GM21528 (cell line): ENCODE data around the gene KRTAP10-1.

ENCODE experiments used
- ATAC-seq: cut with Tn5 transposase; IDR thresholded peaks from one replicate; pipeline ENCODE4 v1.9.1; 2021; ENCODE audit warnings: mild to moderate bottlenecking, moderate library complexity; ENCODE audit not compliant: unreplicated experiment, low FRiP score

Gene KRTAP10-1

GRCh38 chr21:44519346-44520325, 20.4 kb downstream of the KRTAP10-1 start:
- no peak for ATAC-seq

- no peak for ATAC-seq
Measured at GRCh38 chr21:44518686-44519085, 21.3 kb downstream of the KRTAP10-1 start.

- no peak for ATAC-seq
Measured at GRCh38 chr21:44517175-44517899, 22.7 kb downstream of the KRTAP10-1 start.

- no peak for ATAC-seq
Measured at GRCh38 chr21:44516828-44517174, 23.2 kb downstream of the KRTAP10-1 start.

- no peak for ATAC-seq
Measured at GRCh38 chr21:44516342-44516741, 23.7 kb downstream of the KRTAP10-1 start.

GRCh38 chr21:44515359-44516165, 24.4 kb downstream of the KRTAP10-1 start:
- no peak for ATAC-seq

GRCh38 chr21:44514746-44515358, 25.1 kb downstream of the KRTAP10-1 start:
- no peak for ATAC-seq

- ATAC-seq: no peak
Measured at GRCh38 chr21:44514218-44514520, 25.8 kb downstream of the KRTAP10-1 start.

- no peak for ATAC-seq
Measured at GRCh38 chr21:44513389-44514217, 26.4 kb downstream of the KRTAP10-1 start.

- no peak for ATAC-seq
Measured at GRCh38 chr21:44512496-44513388, 27.3 kb downstream of the KRTAP10-1 start.

- ATAC-seq: no peak
Measured at GRCh38 chr21:44511938-44512275, 28.1 kb downstream of the KRTAP10-1 start.

GRCh38 chr21:44511219-44511937, 28.6 kb downstream of the KRTAP10-1 start:
- no peak for ATAC-seq

GRCh38 chr21:44510508-44511218, 29.3 kb downstream of the KRTAP10-1 start:
- ATAC-seq: no peak

GRCh38 chr21:44510109-44510507, 29.9 kb downstream of the KRTAP10-1 start:
- no peak for ATAC-seq

- ATAC-seq: no peak
Measured at GRCh38 chr21:44509539-44509938, 30.5 kb downstream of the KRTAP10-1 start.

GRCh38 chr21:44508711-44509445, 31.1 kb downstream of the KRTAP10-1 start:
- ATAC-seq: no peak

- no peak for ATAC-seq
Measured at GRCh38 chr21:44508426-44508710, 31.6 kb downstream of the KRTAP10-1 start.
